ENCODE measurements around the gene ANXA10. TPM values are rescaled to one million over a fixed set of nuclear protein-coding genes. Genes with fewer than 3 reads are reported as not detected.
A peak's percentile ranks its signal among the peaks of the same experiment; 100 is the strongest.

The ANXA10 gene, protein sequence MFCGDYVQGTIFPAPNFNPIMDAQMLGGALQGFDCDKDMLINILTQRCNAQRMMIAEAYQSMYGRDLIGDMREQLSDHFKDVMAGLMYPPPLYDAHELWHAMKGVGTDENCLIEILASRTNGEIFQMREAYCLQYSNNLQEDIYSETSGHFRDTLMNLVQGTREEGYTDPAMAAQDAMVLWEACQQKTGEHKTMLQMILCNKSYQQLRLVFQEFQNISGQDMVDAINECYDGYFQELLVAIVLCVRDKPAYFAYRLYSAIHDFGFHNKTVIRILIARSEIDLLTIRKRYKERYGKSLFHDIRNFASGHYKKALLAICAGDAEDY
- total RNA-seq (2012; rRNA removed) (0.72 and 1.1 TPM in 2 replicates), polyA plus RNA-seq (2012; rRNA removed) (0.44 and 0.46 TPM in 2 replicates), Bru-seq, nascent RNA (percentile 11 among the genes with signal in this experiment), BruChase-seq, experiment 1, labeled RNA remaining after a 6-hour chase (percentile 3 among the genes with signal in this experiment), BruChase-seq, experiment 2, labeled RNA remaining after a 2-hour chase (percentile 6 among the genes with signal in this experiment)
- polyA plus RNA-seq (2012; cell fraction: cytosol; rRNA removed): 0.07 and 0.15 TPM in 2 replicates
- 0.26 TPM in 1 of 2 replicates, not detected in the other for polyA plus RNA-seq (2012; cell fraction: nucleus; rRNA removed; ENCODE audit: low replicate concordance)
- long read RNA-seq: 0 reads

GRCh38 chr4:168092176-168092712 lies at the start of gene ANXA10:
Gene ANXA10, plus strand, starts transcription at chr4:168092537. Its CDS starts 164 bp downstream, at chr4:168092701.
- Histone ChIP-seq H3K9me1 (ENCODE audit: insufficient read depth, low read length) (no peaks in the 10 kb centered on the region), H4K91ac (ENCODE audit: insufficient read depth, low read depth, low read length) (no peak within 1 kb of the TSS), H2BK120ac (ENCODE audit: low read depth, low read length) (no peak within 1 kb of the TSS), H3K27me3 (ENCODE audit: control insufficient read depth, insufficient read depth, low read length) (no peaks in the 10 kb centered on the region), H2AK5ac (ENCODE audit: low read depth, low read length) (no peak within 1 kb of the TSS), H3K36me3 (ENCODE audit: control insufficient read depth, insufficient read depth, low read length) (no peaks in the 10 kb centered on the region), H2BK5ac (ENCODE audit: low read depth, low read length, poor library complexity, severe bottlenecking) (no peak within 1 kb of the TSS), H2AK9ac (replicated peaks; ENCODE audit: low read depth, low read length, poor library complexity) (no peak within 1 kb of the TSS), H3K4me3 (ENCODE audit: insufficient read depth, low read depth, low read length) (no peak within 1 kb of the TSS), H2BK20ac (ENCODE audit: low read depth, low read length) (no peak within 1 kb of the TSS), H2BK15ac (ENCODE audit: low read depth, low read length) (no peak within 1 kb of the TSS), H2AFZ (replicated peaks; ENCODE audit: low read length, poor library complexity) (no peak within 1 kb of the TSS), H3K18ac (ENCODE audit: low read depth, low read length) (no peak within 1 kb of the TSS), H4K20me1 (ENCODE audit: insufficient read depth, low read length) (no peaks in the 10 kb centered on the region), H3K4me1 (ENCODE audit: control insufficient read depth, insufficient read depth, low read length) (no peaks in the 10 kb centered on the region), H4K5ac (ENCODE audit: low read depth, low read length) (no peak within 1 kb of the TSS), H3K9ac (ENCODE audit: low read depth, low read length) (no peak within 1 kb of the TSS), H3K27ac (ENCODE audit: insufficient read depth, low read length) (no peak within 1 kb of the TSS), H3K4me2 (ENCODE audit: low read depth, low read length) (no peak within 1 kb of the TSS), H3K56ac (ENCODE audit: extremely low read depth, insufficient read depth, low read length) (no peak within 1 kb of the TSS), H3K14ac (replicated peaks; ENCODE audit: low read depth, low read length) (no peak within 1 kb of the TSS), H4K8ac (ENCODE audit: low read depth in 2 of 2, low read length in 2 of 2) (no peak within 1 kb of the TSS), H3K4ac (ENCODE audit: low read depth, low read length) (no peak within 1 kb of the TSS), H3K23ac (ENCODE audit: low read depth, low read length) (no peak within 1 kb of the TSS), H3K79me1 (ENCODE audit: low read depth in 1 of 2, low read length in 2 of 2) (no peaks in the 10 kb centered on the region), H3K9me3 (ENCODE audit: control insufficient read depth, insufficient read depth, low read length) (peaks cover 4% of the 10 kb centered on the region; the same call in 1 of the 2 replicates)
- BruUV-seq (replicated peaks): no TSS peak
- dilution Hi-C loops (cut with HindIII; ENCODE audit: low sequenced_read_pairs, unreplicated experiment) (no loop called here), intact Hi-C loops (cut with micrococcal nuclease) (no loop called here), in situ Hi-C loops (cut with MboI; ENCODE audit: low sequenced_read_pairs) (no loop called here)
- ChIA-PET POLR2A (ENCODE audit: unreplicated experiment) (no interaction called here), CTCF (no interaction called here)
- ATAC-seq (ENCODE audit: low read depth) (no peak), DNase-seq (no peak)
- TF ChIP-seq USF2 (IDR thresholded peaks at IDR 0.05; ENCODE audit: low read depth, low read length) (no peak), MXI1 (IDR thresholded peaks at IDR 0.05; ENCODE audit: borderline replicate concordance, low read depth, low read length) (no peak), MAFK (IDR thresholded peaks at IDR 0.05; ENCODE audit: low read depth, low read length) (no peak), SMC3 (IDR thresholded peaks at IDR 0.05; ENCODE audit: low read depth, low read length) (no peak), CEBPB (IDR thresholded peaks at IDR 0.05; ENCODE audit: low read depth, low read length) (no peak)
- TF ChIP-seq, protein P1, sequence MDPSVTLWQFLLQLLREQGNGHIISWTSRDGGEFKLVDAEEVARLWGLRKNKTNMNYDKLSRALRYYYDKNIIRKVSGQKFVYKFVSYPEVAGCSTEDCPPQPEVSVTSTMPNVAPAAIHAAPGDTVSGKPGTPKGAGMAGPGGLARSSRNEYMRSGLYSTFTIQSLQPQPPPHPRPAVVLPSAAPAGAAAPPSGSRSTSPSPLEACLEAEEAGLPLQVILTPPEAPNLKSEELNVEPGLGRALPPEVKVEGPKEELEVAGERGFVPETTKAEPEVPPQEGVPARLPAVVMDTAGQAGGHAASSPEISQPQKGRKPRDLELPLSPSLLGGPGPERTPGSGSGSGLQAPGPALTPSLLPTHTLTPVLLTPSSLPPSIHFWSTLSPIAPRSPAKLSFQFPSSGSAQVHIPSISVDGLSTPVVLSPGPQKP (IDR thresholded peaks at IDR 0.05; ENCODE audit: borderline replicate concordance, low read depth, low read length): no peak
- no CpG with 5 or more reads among the region's 1 CpG for WGBS, 2 experiments (ENCODE audit: extremely low coverage in 2 of 2, insufficient read length in 1 of 2)
